Measurements from ENCODE around the gene TRERF1.

TRERF1 gene

DNA sequence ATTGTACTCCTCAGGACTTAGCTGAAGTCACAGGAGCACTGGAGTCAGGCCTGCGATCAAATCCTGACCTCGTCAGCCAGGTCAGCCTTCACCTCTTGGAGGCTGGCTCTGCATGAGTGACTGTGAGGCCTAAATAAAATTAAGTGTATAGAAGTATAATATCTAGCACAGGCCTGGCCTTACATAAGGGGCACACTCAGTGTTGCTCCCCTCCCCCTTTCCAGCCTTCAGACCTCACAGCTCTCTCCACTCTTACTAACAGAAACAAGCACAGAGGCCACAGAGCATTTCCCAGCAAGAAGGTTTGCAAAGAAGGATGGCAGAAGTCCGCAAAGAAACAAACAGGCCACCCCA, 84.8 kb downstream of the TRERF1 start:
- H3K27me3 Mint-ChIP-seq (ENCODE audit: low read depth), result no peaks in the 10 kb centered on the region
- peak overlapping the region; percentile 81 for H3K4me3 Mint-ChIP-seq
- peaks cover 69% of the 10 kb centered on the region for H3K4me1 Mint-ChIP-seq (ENCODE audit: low read depth)
- H3K9me3 Mint-ChIP-seq, result no peaks in the 10 kb centered on the region
- DNase-seq (ENCODE audit: low spot score), result no peak
- peaks cover 17% of the 10 kb centered on the region for H3K36me3 Mint-ChIP-seq (ENCODE audit: low read depth)
- peak overlapping the region; percentile 91 for H3K27ac Mint-ChIP-seq

DNA sequence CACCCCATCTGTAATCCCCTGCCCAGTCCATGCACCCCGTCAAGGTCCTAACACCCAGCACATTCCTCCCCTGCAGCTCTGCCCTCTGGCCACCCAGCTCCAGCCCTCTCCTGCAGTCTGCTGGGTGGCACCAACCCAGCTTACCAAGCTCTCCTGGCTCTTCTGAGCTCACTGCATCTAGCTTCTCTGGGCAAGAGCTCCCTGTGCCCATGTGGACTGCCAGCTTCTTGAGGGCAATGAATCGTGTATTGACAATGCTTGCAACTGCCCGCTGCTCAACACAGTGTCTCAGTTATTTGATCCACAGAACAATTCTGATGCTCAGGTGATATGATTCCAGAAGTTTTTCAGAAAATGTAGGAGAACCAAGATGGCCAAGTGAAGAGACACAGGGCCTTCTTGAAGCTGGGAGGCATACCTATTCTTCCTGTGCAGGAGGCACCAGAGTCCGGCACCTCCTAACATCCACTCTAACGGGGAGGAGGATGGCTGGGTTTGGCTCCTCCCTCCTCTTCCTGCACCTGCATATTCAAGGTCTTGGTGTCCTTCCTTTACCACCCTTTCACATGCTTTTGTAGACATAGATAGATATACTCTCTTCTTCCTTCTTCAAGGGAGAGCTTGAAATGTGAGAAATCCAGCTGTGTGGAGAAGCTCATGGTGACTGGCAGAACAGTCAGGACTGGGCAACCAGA, 85.6 kb downstream of the TRERF1 start:
- H3K9me3 Mint-ChIP-seq, result no peaks in the 10 kb centered on the region
- no peaks in the 10 kb centered on the region for H3K27me3 Mint-ChIP-seq (ENCODE audit: low read depth)
- peaks cover 24% of the 10 kb centered on the region for H3K36me3 Mint-ChIP-seq (ENCODE audit: low read depth)
- peak overlapping the region; percentile 81 for H3K4me3 Mint-ChIP-seq
- peak overlapping the region; percentile 91 for H3K27ac Mint-ChIP-seq
- peaks cover 63% of the 10 kb centered on the region for H3K4me1 Mint-ChIP-seq (ENCODE audit: low read depth)
- DNase-seq (ENCODE audit: low spot score), result no peak

GRCh38 chr6:42365021-42365420, 86.7 kb downstream of the TRERF1 start:
- no peak for DNase-seq (ENCODE audit: low spot score)
- Mint-ChIP-seq H3K4me1 (ENCODE audit: low read depth) (peaks cover 57% of the 10 kb centered on the region), H3K27me3 (ENCODE audit: low read depth) (no peaks in the 10 kb centered on the region), H3K4me3 (no peak overlapping the region), H3K9me3 (no peaks in the 10 kb centered on the region), H3K36me3 (ENCODE audit: low read depth) (peaks cover 28% of the 10 kb centered on the region), H3K27ac (peak overlapping the region; percentile 29)

GRCh38 chr6:42363926-42364849, 87.5 kb downstream of the TRERF1 start:
- H3K9me3 Mint-ChIP-seq, result no peaks in the 10 kb centered on the region
- H3K4me1 Mint-ChIP-seq (ENCODE audit: low read depth), result peaks cover 49% of the 10 kb centered on the region
- H3K27ac Mint-ChIP-seq, result peak overlapping the region; percentile 41
- no peaks in the 10 kb centered on the region for H3K27me3 Mint-ChIP-seq (ENCODE audit: low read depth)
- H3K36me3 Mint-ChIP-seq (ENCODE audit: low read depth), result peaks cover 28% of the 10 kb centered on the region
- no peak overlapping the region for H3K4me3 Mint-ChIP-seq
- DNase-seq (ENCODE audit: low spot score), result no peak

GRCh38 chr6:42361036-42361435, 90.7 kb downstream of the TRERF1 start:
- no peak for DNase-seq (ENCODE audit: low spot score)
- H3K27me3 Mint-ChIP-seq (ENCODE audit: low read depth), result no peaks in the 10 kb centered on the region
- H3K27ac Mint-ChIP-seq, result no peak overlapping the region
- no peaks in the 10 kb centered on the region for H3K9me3 Mint-ChIP-seq
- H3K4me3 Mint-ChIP-seq, result no peak overlapping the region
- peaks cover 33% of the 10 kb centered on the region for H3K36me3 Mint-ChIP-seq (ENCODE audit: low read depth)
- H3K4me1 Mint-ChIP-seq (ENCODE audit: low read depth), result peaks cover 33% of the 10 kb centered on the region

- H3K27me3 Mint-ChIP-seq (ENCODE audit: low read depth), result no peaks in the 10 kb centered on the region
- no peak overlapping the region for H3K27ac Mint-ChIP-seq
- no peak overlapping the region for H3K4me3 Mint-ChIP-seq
Observed at GRCh38 chr6:42359021-42359420, 92.7 kb downstream of the TRERF1 start.

GRCh38 chr6:42355416-42355815, 96.3 kb downstream of the TRERF1 start:
- Mint-ChIP-seq H3K36me3 (ENCODE audit: low read depth) (peaks cover 10% of the 10 kb centered on the region), H3K4me1 (ENCODE audit: low read depth) (peaks cover 19% of the 10 kb centered on the region), H3K27ac (no peak overlapping the region), H3K4me3 (no peak overlapping the region), H3K27me3 (ENCODE audit: low read depth) (no peaks in the 10 kb centered on the region), H3K9me3 (no peaks in the 10 kb centered on the region)
- no peak for DNase-seq (ENCODE audit: low spot score)

More at GRCh38 chr6:42359021-42359420, 92.7 kb downstream of the TRERF1 start:
- Mint-ChIP-seq H3K9me3 (no peaks in the 10 kb centered on the region), H3K4me1 (ENCODE audit: low read depth) (peaks cover 15% of the 10 kb centered on the region), H3K36me3 (ENCODE audit: low read depth) (peaks cover 28% of the 10 kb centered on the region)
- DNase-seq (ENCODE audit: low spot score), result no peak

GRCh38 chr6:42354702-42355101, 97.0 kb downstream of the TRERF1 start:
- peaks cover 19% of the 10 kb centered on the region for H3K4me1 Mint-ChIP-seq (ENCODE audit: low read depth)
- DNase-seq (ENCODE audit: low spot score), result no peak
- no peaks in the 10 kb centered on the region for H3K9me3 Mint-ChIP-seq
- no peaks in the 10 kb centered on the region for H3K27me3 Mint-ChIP-seq (ENCODE audit: low read depth)
- no peak overlapping the region for H3K4me3 Mint-ChIP-seq
- peaks cover 10% of the 10 kb centered on the region for H3K36me3 Mint-ChIP-seq (ENCODE audit: low read depth)
- H3K27ac Mint-ChIP-seq, result no peak overlapping the region

DNA sequence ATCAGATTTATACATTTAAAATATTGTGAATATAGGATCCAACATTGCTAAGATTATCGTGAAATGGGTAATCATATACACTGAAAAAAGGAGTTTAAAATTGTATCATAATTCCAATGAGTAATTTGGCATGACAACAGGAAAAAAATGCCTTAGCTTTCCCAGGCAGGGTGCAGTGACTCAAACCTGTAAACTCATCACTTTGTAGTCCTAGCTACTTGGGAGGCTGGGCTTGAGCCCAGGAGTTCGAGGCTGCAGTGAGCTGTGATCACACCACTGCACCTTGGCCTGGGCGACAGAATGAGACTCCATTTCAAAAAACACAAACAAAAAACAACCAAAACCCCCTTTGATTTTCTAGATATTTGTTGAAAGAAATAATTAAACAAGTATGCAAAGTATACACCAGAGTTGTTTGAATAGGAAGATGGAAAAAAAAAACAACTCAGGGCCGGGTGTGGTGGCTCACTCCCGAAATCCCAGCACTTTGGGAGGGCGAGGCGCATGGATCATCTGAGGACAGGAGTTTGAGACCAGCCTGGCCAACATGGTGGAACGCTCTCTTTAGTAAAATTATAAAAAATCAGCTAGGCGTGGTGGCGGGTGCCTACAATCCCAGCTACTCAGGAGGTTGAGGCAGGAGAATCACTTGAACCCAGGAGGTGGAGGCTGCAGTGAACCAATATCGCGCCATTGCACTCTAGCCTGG, 98.7 kb downstream of the TRERF1 start:
- no peak for DNase-seq (ENCODE audit: low spot score)
- peaks cover 16% of the 10 kb centered on the region for H3K36me3 Mint-ChIP-seq (ENCODE audit: low read depth)
- H3K9me3 Mint-ChIP-seq, result no peaks in the 10 kb centered on the region
- peaks cover 21% of the 10 kb centered on the region for H3K4me1 Mint-ChIP-seq (ENCODE audit: low read depth)
- no peak overlapping the region for H3K4me3 Mint-ChIP-seq
- H3K27ac Mint-ChIP-seq, result no peak overlapping the region
- no peaks in the 10 kb centered on the region for H3K27me3 Mint-ChIP-seq (ENCODE audit: low read depth)

GRCh38 chr6:42350911-42351310, 100.8 kb downstream of the TRERF1 start:
- DNase-seq (ENCODE audit: low spot score), result no peak
- Mint-ChIP-seq H3K27ac (no peak overlapping the region), H3K4me1 (ENCODE audit: low read depth) (peaks cover 27% of the 10 kb centered on the region), H3K9me3 (no peaks in the 10 kb centered on the region), H3K36me3 (ENCODE audit: low read depth) (peaks cover 10% of the 10 kb centered on the region), H3K27me3 (ENCODE audit: low read depth) (no peaks in the 10 kb centered on the region), H3K4me3 (no peak overlapping the region)

DNA sequence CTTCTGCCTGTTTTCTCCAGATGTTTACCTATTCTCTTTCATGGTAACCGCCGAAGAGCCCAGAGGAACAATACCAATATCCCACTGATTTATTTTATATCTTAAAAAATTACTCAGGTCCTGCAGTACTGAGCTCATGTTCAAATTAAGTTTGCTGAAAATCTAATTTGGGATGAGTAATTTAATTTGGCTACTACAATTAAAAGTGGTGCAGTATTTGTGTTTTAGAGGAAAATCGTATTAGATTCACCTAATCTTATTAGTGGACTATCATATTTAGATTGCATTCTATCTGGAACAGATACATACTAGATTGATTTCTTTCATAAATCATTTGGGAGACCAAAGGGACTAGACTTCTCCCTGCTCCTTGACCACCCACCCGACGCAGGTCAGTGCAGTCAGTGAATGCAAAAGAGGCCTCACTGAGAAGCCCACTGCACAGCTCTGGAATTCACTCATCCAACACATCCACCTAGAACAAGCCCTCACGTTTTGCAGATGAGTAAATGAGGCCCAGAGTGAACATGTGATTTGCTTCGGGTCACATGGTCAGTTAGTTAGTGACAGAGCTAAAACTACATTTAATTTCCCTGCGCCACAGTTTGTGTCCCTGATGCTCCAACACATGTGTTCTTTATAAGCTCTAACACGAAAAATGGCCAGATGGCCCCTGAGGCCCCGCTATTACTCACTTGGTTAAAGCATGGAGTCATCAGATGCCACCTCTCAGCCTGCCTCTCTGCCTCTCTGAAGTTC, 101.8 kb downstream of the TRERF1 start:
- Mint-ChIP-seq H3K9me3 (no peaks in the 10 kb centered on the region), H3K27ac (no peak overlapping the region), H3K36me3 (ENCODE audit: low read depth) (peaks cover 14% of the 10 kb centered on the region), H3K4me3 (no peak overlapping the region), H3K4me1 (ENCODE audit: low read depth) (peaks cover 34% of the 10 kb centered on the region), H3K27me3 (ENCODE audit: low read depth) (no peaks in the 10 kb centered on the region)
- no peak for DNase-seq (ENCODE audit: low spot score)

- no peak for DNase-seq (ENCODE audit: low spot score)
- no peaks in the 10 kb centered on the region for H3K9me3 Mint-ChIP-seq
- no peak overlapping the region for H3K4me3 Mint-ChIP-seq
- peaks cover 27% of the 10 kb centered on the region for H3K36me3 Mint-ChIP-seq (ENCODE audit: low read depth)
- H3K4me1 Mint-ChIP-seq (ENCODE audit: low read depth), result peaks cover 51% of the 10 kb centered on the region
- no peaks in the 10 kb centered on the region for H3K27me3 Mint-ChIP-seq (ENCODE audit: low read depth)
- no peak overlapping the region for H3K27ac Mint-ChIP-seq
Observed at GRCh38 chr6:42347456-42347855, 104.3 kb downstream of the TRERF1 start.

DNA sequence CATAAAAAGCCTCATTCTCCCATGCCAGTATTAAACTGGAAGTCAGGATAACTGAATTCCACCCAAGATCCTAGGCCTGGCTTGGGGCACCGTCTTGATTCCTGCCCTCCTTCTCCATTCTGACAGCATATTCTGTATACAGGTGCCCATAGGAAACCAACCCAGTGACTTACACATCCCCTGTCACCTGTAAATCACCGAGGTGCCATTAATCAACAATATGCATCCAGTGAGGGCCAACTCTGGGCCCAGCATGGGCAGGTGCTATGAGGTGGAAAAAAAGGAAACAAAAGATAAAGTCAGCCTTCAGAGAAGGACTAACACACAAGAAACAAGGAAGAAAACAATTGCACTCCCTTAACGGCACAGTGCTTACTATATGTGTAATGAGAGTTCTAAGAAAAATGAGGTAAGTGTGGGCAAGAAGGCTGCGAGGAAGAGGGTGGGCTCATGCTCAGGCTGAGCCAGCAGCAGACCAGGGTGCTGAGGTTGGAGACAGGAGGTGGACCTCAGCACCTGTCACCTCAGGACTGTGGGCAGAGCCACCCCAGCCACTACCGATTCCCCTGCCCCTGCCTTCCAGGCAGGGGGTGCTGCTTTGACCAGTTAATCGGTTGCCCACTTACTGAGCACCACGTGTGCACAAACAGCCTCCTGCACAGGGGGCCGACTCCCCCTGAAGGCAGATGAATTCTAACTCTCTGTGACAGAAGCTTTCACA, 105.9 kb downstream of the TRERF1 start:
- no peaks in the 10 kb centered on the region for H3K27me3 Mint-ChIP-seq (ENCODE audit: low read depth)
- no peaks in the 10 kb centered on the region for H3K9me3 Mint-ChIP-seq
- peak overlapping the region; percentile 83 for H3K27ac Mint-ChIP-seq
- H3K4me1 Mint-ChIP-seq (ENCODE audit: low read depth), result peaks cover 57% of the 10 kb centered on the region
- peaks cover 28% of the 10 kb centered on the region for H3K36me3 Mint-ChIP-seq (ENCODE audit: low read depth)
- no peak for DNase-seq (ENCODE audit: low spot score)
- peak overlapping the region; percentile 51 for H3K4me3 Mint-ChIP-seq

Measured in T-helper 2 cell treated with Interferon-gamma antibody and Interleukin-4, amounts not matched to agents 5 μg/mL and 100 μg/mL, for 36 hours (primary cell).